ENCODE measurements around the gene ZBTB20.
A peak's percentile ranks its signal among the peaks of the same experiment; 100 is the strongest.

Gene ZBTB20

GRCh38 chr3:114308830-114309229 is 838.3 kb downstream of the ZBTB20 start:
- no peak for TF ChIP-seq CTCF (IDR thresholded peaks at IDR 0.05; ENCODE audit: low read depth, low read length, missing control alignments)
- H3K4me3 ChIP-seq (replicated peaks; ENCODE audit: low read depth, low read length) = no peak overlapping the region
- DNase-seq (ENCODE audit: extremely low read depth, low read depth) = no peak

DNA sequence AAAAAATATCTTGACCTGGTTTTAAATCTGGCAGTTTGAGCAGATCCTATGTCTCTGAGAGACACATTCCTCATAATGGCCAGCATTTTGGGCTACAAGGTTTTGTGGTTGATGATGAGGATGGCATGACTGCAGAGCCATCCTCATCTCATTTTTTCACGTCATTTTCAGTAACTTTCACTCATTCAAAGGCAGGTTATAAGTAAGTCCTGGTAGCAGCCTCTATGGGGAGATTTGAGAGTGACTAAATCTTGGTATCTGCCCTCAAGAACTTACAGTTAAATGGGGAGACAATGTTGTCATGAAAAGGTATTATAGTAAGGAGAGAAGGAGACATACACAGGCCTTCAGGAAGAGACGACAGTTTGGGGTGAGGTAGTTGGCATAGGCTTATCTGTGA is 838.7 kb downstream of the ZBTB20 start:
- no peak for DNase-seq (ENCODE audit: extremely low read depth, low read depth)
- H3K4me3 ChIP-seq (replicated peaks; ENCODE audit: low read depth, low read length) = no peak overlapping the region
- no peak for TF ChIP-seq CTCF (IDR thresholded peaks at IDR 0.05; ENCODE audit: low read depth, low read length, missing control alignments)

DNA sequence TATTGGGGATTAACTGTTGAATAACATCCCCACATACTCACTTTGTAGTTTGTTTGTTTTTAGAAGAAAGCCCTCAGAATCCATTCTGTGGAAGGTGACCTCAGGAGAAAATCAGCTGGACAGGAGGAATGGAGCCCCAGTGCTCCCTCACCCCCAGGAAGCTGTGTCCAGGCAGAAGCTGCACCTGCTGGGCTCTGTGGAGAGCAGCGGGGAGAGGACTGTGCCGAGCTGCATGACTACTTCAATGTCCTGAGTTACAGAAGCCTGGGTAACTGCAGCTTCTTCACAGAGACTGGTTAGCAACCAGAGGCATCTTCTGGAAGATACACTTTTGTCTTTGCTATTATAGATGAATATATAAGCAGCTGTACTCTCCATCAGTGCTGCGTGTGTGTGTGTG is 839.3 kb downstream of the ZBTB20 start:
- TF ChIP-seq CTCF (IDR thresholded peaks at IDR 0.05; ENCODE audit: low read depth, low read length, missing control alignments) = no peak
- no peak for DNase-seq (ENCODE audit: extremely low read depth, low read depth)
- H3K4me3 ChIP-seq (replicated peaks; ENCODE audit: low read depth, low read length) = no peak overlapping the region

DNA sequence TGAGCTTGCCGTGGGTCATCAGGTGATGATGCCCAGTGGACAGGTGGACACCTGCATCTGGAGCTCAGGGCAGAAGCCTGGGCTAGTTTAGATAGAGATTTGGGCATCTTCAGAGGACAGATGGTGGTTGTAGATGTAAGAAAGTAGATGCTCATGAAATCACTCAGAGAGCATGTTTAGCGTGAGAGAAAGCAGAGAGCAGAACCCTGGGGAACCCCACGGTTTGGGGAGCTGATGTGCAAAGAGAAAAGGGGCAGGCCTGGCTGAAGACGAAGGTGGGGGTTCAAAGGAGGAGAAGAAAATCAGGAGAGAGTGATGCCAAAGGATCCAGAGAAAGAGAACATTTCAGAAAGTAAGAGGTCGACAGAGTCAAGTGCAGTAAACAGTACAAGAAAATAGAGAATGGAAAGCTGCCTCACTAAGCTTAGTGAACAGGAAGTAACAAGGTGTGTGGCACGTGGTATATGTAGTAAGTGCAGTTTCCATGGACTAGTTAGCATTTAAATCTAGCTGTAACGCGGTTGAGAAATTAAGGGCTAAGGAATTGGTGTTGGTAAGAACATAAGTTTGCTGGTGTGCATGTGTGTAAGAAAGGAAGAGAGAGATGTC is 839.8 kb downstream of the ZBTB20 start:
- no peak for DNase-seq (ENCODE audit: extremely low read depth, low read depth)
- H3K4me3 ChIP-seq (replicated peaks; ENCODE audit: low read depth, low read length) = no peak overlapping the region
- no peak for TF ChIP-seq CTCF (IDR thresholded peaks at IDR 0.05; ENCODE audit: low read depth, low read length, missing control alignments)

GRCh38 chr3:114299941-114300624 is 847.0 kb downstream of the ZBTB20 start:
- DNase-seq (ENCODE audit: extremely low read depth, low read depth) = no peak
- H3K4me3 ChIP-seq (replicated peaks; ENCODE audit: low read depth, low read length) = no peak overlapping the region
- no peak for TF ChIP-seq CTCF (IDR thresholded peaks at IDR 0.05; ENCODE audit: low read depth, low read length, missing control alignments)

- peak; percentile 5 for DNase-seq (ENCODE audit: extremely low read depth, low read depth)
These were observed 847.7 kb downstream of the ZBTB20 start for GRCh38 chr3:114299421-114299820.

More at GRCh38 chr3:114299421-114299820, 847.7 kb downstream of the ZBTB20 start:
- no peak overlapping the region for H3K4me3 ChIP-seq (replicated peaks; ENCODE audit: low read depth, low read length)
- TF ChIP-seq CTCF (IDR thresholded peaks at IDR 0.05; ENCODE audit: low read depth, low read length, missing control alignments) = peak; percentile 53

Data from HFF-Myc (cell line).